H9 (cell line): ENCODE measurements around the gene REXO4. TPM values are rescaled to one million over a fixed set of nuclear protein-coding genes. Genes with fewer than 3 reads are reported as not detected.

Experiments
- DNase-seq: peaks from one replicate; pipeline ENCODE4 v3.0.0-alpha.2; 2017
- H2AFZ ChIP-seq: one replicate; pipeline ENCODE4 v1.6.1; 2013; ENCODE audit warnings: mild to moderate bottlenecking, low read length, control low read depth, moderate library complexity
- H2AK5ac ChIP-seq: 2 replicates; pipeline ENCODE4 v1.6.1; 2013; ENCODE audit warnings: low read length, control low read depth, mixed read lengths; ENCODE audit not compliant: insufficient read length
- H2BK120ac ChIP-seq: one replicate; pipeline ENCODE4 v1.6.1; 2013; ENCODE audit warnings: low read depth, mild to moderate bottlenecking, low read length, control low read depth, inconsistent platforms; ENCODE audit not compliant: poor library complexity, severe bottlenecking
- H2BK12ac ChIP-seq: 2 replicates; pipeline ENCODE4 v1.6.1; 2013; ENCODE audit warnings: low read length, control low read depth, mixed read lengths, low read depth; ENCODE audit not compliant: insufficient read length
- H2BK15ac ChIP-seq: 2 replicates; pipeline ENCODE4 v1.6.1; 2013; ENCODE audit warnings: low read depth, low read length, control low read depth
- H2BK20ac ChIP-seq: one replicate; pipeline ENCODE4 v1.6.1; 2013; ENCODE audit warnings: low read depth, mild to moderate bottlenecking, low read length, control low read depth, inconsistent platforms; ENCODE audit not compliant: poor library complexity, severe bottlenecking
- H2BK5ac ChIP-seq: 2 replicates; pipeline ENCODE4 v1.6.1; 2013; ENCODE audit warnings: low read length, control low read depth, mixed read lengths; ENCODE audit not compliant: insufficient read length
- H3K14ac ChIP-seq: 2 replicates; pipeline ENCODE4 v1.6.1; 2013; ENCODE audit warnings: low read length, control low read depth; ENCODE audit not compliant: insufficient read depth
- H3K18ac ChIP-seq: 2 replicates; pipeline ENCODE4 v1.6.1; 2013; ENCODE audit warnings: low read depth, mild to moderate bottlenecking, mixed read lengths, low read length, control low read depth; ENCODE audit not compliant: insufficient read length
- H3K23ac ChIP-seq: 2 replicates; pipeline ENCODE4 v1.6.1; 2013; ENCODE audit warnings: low read length, control low read depth, mixed read lengths, low read depth; ENCODE audit not compliant: insufficient read length
- H3K23me2 ChIP-seq: 2 replicates; pipeline ENCODE4 v1.6.1; 2013; ENCODE audit warnings: low read depth, mild to moderate bottlenecking, mixed read lengths, low read length, control low read depth; ENCODE audit not compliant: insufficient read length, poor library complexity, severe bottlenecking
- H3K27ac ChIP-seq: 2 replicates; pipeline ENCODE4 v1.5.1; 2013; ENCODE audit warnings: low read length, control low read depth, mixed read lengths, low read depth; ENCODE audit not compliant: insufficient read length
- H3K27me3 ChIP-seq: 2 replicates; pipeline ENCODE4 v1.6.1; 2013; ENCODE audit warnings: low read length, control low read depth, inconsistent platforms; ENCODE audit not compliant: insufficient read depth
- H3K4ac ChIP-seq: 2 replicates; pipeline ENCODE4 v1.6.1; 2013; ENCODE audit warnings: low read depth, mild to moderate bottlenecking, control low read depth, inconsistent platforms, low read length, moderate library complexity
- H3K4me1 ChIP-seq: 2 replicates; pipeline ENCODE4 v1.6.1; 2013; ENCODE audit warnings: low read length, control low read depth, inconsistent platforms; ENCODE audit not compliant: insufficient read depth
- H3K4me2 ChIP-seq: 2 replicates; pipeline ENCODE4 v1.6.1; 2013; ENCODE audit warnings: low read length, control low read depth, mixed read lengths; ENCODE audit not compliant: insufficient read length, insufficient read depth
- H3K56ac ChIP-seq: 2 replicates; pipeline ENCODE4 v1.6.1; 2013; ENCODE audit warnings: low read depth, mild to moderate bottlenecking, mixed read lengths, low read length, control low read depth; ENCODE audit not compliant: insufficient read length
- H3K79me1 ChIP-seq: 2 replicates; pipeline ENCODE4 v1.6.1; 2013; ENCODE audit warnings: low read depth, mild to moderate bottlenecking, moderate library complexity, low read length, control low read depth, inconsistent platforms; ENCODE audit not compliant: insufficient read depth, poor library complexity, severe bottlenecking
- H3K79me2 ChIP-seq: 2 replicates; pipeline ENCODE4 v1.6.1; 2013; ENCODE audit warnings: low read length, control low read depth, inconsistent platforms; ENCODE audit not compliant: insufficient read depth
- H3K9ac ChIP-seq: 2 replicates; pipeline ENCODE4 v1.6.1; 2013; ENCODE audit warnings: low read length, control low read depth, mixed read lengths; ENCODE audit not compliant: insufficient read length; ENCODE audit errors: extremely low read depth
- H3K9me3 ChIP-seq: one replicate; pipeline ENCODE4 v1.6.1; 2013; ENCODE audit warnings: low read depth, low read length, inconsistent platforms; ENCODE audit not compliant: control insufficient read depth
- H3T11ph ChIP-seq: one replicate; pipeline ENCODE4 v1.6.1; 2013; ENCODE audit warnings: mild to moderate bottlenecking, low read length, control low read depth, inconsistent platforms
- H4K20me1 ChIP-seq: one replicate; pipeline ENCODE4 v1.6.1; 2013; ENCODE audit not compliant: control insufficient read depth, insufficient read length, insufficient read depth
- H4K5ac ChIP-seq: 2 replicates; pipeline ENCODE4 v1.6.1; 2013; ENCODE audit warnings: low read depth, mild to moderate bottlenecking, mixed read lengths, low read length, control low read depth; ENCODE audit not compliant: insufficient read length
- H4K8ac ChIP-seq: replicated peaks from 2 replicates; pipeline ENCODE4 v1.6.1; 2013; ENCODE audit warnings: low read length, control low read depth, mixed read lengths, low read depth; ENCODE audit not compliant: insufficient read length
- H4K91ac ChIP-seq: 2 replicates; pipeline ENCODE4 v1.6.1; 2013; ENCODE audit warnings: low read depth, mild to moderate bottlenecking, moderate library complexity, mixed read lengths, low read length, control low read depth; ENCODE audit not compliant: insufficient read length
- H3K27ac Mint-ChIP-seq, 3 experiments: 2 replicates in 2 of 3; 3 replicates in 1 of 3; pipeline ENCODE4 v1.8.0; 2020 to 2021; ENCODE audit warnings: mixed read lengths in 3 of 3, mild to moderate bottlenecking in 1 of 3, moderate library complexity in 1 of 3
- H3K27me3 Mint-ChIP-seq: 2 replicates; pipeline ENCODE4 v1.8.0; 2021; ENCODE audit warnings: low read depth, mild to moderate bottlenecking, moderate library complexity, mixed read lengths
- H3K36me3 Mint-ChIP-seq, 3 experiments: 2 replicates in 2 of 3; 3 replicates in 1 of 3; pipeline ENCODE4 v1.8.0; 2020 to 2021; ENCODE audit warnings: low read depth in 3 of 3, mixed read lengths in 3 of 3; ENCODE audit not compliant: insufficient read depth in 1 of 3
- H3K4me1 Mint-ChIP-seq, 2 experiments: 2 replicates each; pipeline ENCODE4 v1.8.0; 2020; ENCODE audit warnings: mixed read lengths in 2 of 2
- H3K4me3 Mint-ChIP-seq, 2 experiments: 2 replicates in 1 of 2; 3 replicates in 1 of 2; pipeline ENCODE4 v1.8.0; 2020 to 2021; ENCODE audit warnings: mild to moderate bottlenecking in 2 of 2, mixed read lengths in 2 of 2, moderate library complexity in 1 of 2
- H3K9me3 Mint-ChIP-seq, 2 experiments: 2 replicates in 1 of 2; 3 replicates in 1 of 2; pipeline ENCODE4 v1.8.0; 2020; ENCODE audit warnings: mild to moderate bottlenecking in 2 of 2, mixed read lengths in 2 of 2, moderate library complexity in 1 of 2
- WGBS: extraction: QIAGEN DNeasy Blood & Tissue Kit; methylation state at CpG from one replicate; pipeline ENCODE4 v1.1.7; 2013; ENCODE audit warnings: missing lambda C conversion rate, low lambda C conversion rate, mixed read lengths; ENCODE audit not compliant: insufficient read length; ENCODE audit errors: extremely low coverage; 5-methylcytosine and 5-hydroxymethylcytosine counted together
- total RNA-seq: library from RNA; stranded (reverse); gene quantifications from 2 replicates; pipeline ENCODE4 v1.2.1, GENCODE V29; 2021
- TF ChIP-seq, protein P1 (sequence below): fragments of 200-600 bp; sonication (generic); conservative IDR thresholded peaks from 3 replicates; pipeline ENCODE4 v1.8.0; 2021; ENCODE audit warnings: antibody characterized with exemption, mild to moderate bottlenecking

Gene REXO4
- total RNA-seq, 1 experiment from 2014 or later: 35.2 TPM

DNA sequence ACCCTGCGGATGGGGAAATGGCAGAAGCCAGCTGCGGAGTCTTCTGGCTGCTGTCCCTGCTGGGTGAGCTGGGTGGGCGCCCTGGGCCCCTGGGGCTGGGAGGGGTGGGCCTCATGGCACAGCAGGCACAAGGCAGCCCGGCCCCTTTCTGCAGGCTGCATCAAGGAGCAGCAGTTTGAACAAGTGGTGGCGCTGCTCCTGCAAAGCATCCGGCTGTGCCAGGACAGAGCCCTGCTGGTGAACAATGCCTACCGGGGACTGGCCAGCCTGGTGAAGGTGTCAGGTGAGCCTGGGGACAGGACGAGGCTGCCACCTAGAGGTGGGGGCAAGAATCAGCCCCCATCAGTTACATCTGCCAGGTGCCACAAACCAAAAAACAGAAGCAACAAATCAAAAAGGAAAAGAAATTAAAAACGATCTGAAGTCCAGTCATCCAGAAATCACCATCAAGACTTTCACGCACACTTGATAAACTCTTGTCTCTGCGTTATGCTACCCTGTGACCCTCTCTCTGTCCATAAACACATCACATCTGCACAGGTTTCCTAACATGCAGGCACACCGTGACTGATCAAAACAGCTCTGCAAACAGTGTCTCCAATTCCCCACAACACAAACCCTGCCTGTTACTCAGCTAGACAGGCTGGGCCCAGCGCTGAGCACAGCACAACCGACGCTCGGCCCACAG is 13.9 kb downstream of the REXO4 start:
- H3K36me3 Mint-ChIP-seq: peaks cover 24 to 44% (median 38%) of the 10 kb centered on the region in 3 experiments; a peak in 6 of 7 replicates
- no CpG with 5 or more reads among the region's 16 CpGs for WGBS
- Histone ChIP-seq H3K18ac (no peak overlapping the region), H3K4me2 (no peak overlapping the region), H3K9me3 (no peaks in the 10 kb centered on the region), H4K20me1 (peaks cover 4% of the 10 kb centered on the region), H2BK5ac (no peak overlapping the region), H4K5ac (no peak overlapping the region), H3T11ph (no peak overlapping the region), H3K9ac (no peak overlapping the region), H4K8ac (no peak overlapping the region), H3K56ac (no peak overlapping the region), H2BK12ac (no peak overlapping the region), H2BK120ac (no peak overlapping the region), H3K4me1 (no peaks in the 10 kb centered on the region), H3K14ac (no peak overlapping the region; the same call in 1 of the 2 replicates), H3K79me1 (no peaks in the 10 kb centered on the region), H3K23me2 (no peaks in the 10 kb centered on the region), H3K27ac (no peak overlapping the region), H3K4ac (no peak overlapping the region), H3K27me3 (no peaks in the 10 kb centered on the region), H3K79me2 (no peaks in the 10 kb centered on the region), H2BK15ac (no peak overlapping the region), H3K23ac (no peak overlapping the region), H4K91ac (no peak overlapping the region), H2BK20ac (no peak overlapping the region), H2AFZ (no peak overlapping the region), H2AK5ac (no peak overlapping the region)
- no peaks in the 10 kb centered on the region for H3K27me3 Mint-ChIP-seq
- H3K9me3 Mint-ChIP-seq: no peaks in the 10 kb centered on the region
- H3K4me1 Mint-ChIP-seq: peaks cover 0 to 2% of the 10 kb centered on the region in 2 experiments; a peak in 1 of 4 replicates
- peak; percentile 81 for DNase-seq
- TF ChIP-seq, protein P1, sequence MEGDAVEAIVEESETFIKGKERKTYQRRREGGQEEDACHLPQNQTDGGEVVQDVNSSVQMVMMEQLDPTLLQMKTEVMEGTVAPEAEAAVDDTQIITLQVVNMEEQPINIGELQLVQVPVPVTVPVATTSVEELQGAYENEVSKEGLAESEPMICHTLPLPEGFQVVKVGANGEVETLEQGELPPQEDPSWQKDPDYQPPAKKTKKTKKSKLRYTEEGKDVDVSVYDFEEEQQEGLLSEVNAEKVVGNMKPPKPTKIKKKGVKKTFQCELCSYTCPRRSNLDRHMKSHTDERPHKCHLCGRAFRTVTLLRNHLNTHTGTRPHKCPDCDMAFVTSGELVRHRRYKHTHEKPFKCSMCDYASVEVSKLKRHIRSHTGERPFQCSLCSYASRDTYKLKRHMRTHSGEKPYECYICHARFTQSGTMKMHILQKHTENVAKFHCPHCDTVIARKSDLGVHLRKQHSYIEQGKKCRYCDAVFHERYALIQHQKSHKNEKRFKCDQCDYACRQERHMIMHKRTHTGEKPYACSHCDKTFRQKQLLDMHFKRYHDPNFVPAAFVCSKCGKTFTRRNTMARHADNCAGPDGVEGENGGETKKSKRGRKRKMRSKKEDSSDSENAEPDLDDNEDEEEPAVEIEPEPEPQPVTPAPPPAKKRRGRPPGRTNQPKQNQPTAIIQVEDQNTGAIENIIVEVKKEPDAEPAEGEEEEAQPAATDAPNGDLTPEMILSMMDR: peak; percentile 80
- H3K27ac Mint-ChIP-seq: no peak overlapping the region; a peak in 1 of 7 replicates
- no peak overlapping the region for H3K4me3 Mint-ChIP-seq
